Naive thymus-derived CD4-positive, alpha-beta T cell (primary cell): Measurements from ENCODE around the gene ZNF182. TPM values are rescaled to one million over a fixed set of nuclear protein-coding genes. Genes with fewer than 3 reads are reported as not detected.
"Not testable (repeated sequence)": the region's sequence is repeated elsewhere in the genome, so short reads cannot be mapped to it uniquely, and the experiment has no call there.

Source experiments
- ATAC-seq: fragments of 150-1000 bp; cut with Tn5 transposase; 2 replicates; pipeline ENCODE4 v1.10.0; 2021; ENCODE audit warnings: mild to moderate bottlenecking, moderate library complexity
- CTCF ChIA-PET: fragments of 350-600 bp; sonication (Branson Sonifier 250); formaldehyde crosslinking; loops from one replicate; lab custom pipeline; 2021; ENCODE audit warnings: antibody characterized with exemption; lab: Charles Lee
- POLR2A ChIA-PET: fragments of 350-600 bp; sonication (Branson Sonifier 250); formaldehyde crosslinking; loops from one replicate; lab custom pipeline; 2021; ENCODE audit warnings: antibody characterized with exemption, inconsistent platforms; lab: Charles Lee
- DNase-seq, 9 donors: peaks; one replicate each; pipeline versions ENCODE4 v3.0.0 to v3.0.0-alpha.2; 2020 to 2022; ENCODE audit warnings: mixed read lengths in 1 of 9
- H3K27ac ChIP-seq: one replicate; pipeline ENCODE4 v1.7.0; 2013; ENCODE audit warnings: mild to moderate bottlenecking, low read depth, low read length, moderate library complexity
- H3K27me3 ChIP-seq, 2 donors: one replicate each; pipeline ENCODE4 v1.7.0; 2013; ENCODE audit warnings: low read length in 2 of 2, mild to moderate bottlenecking in 2 of 2, moderate library complexity in 2 of 2; ENCODE audit not compliant: control insufficient read depth in 2 of 2, insufficient read depth in 2 of 2
- H3K36me3 ChIP-seq, 3 experiments: 1 replicate in 2 of 3; 2 replicates in 1 of 3; pipeline ENCODE4 v1.7.0; 2013; ENCODE audit warnings: low read length in 3 of 3, mild to moderate bottlenecking in 3 of 3, moderate library complexity in 1 of 3; ENCODE audit not compliant: insufficient read depth in 3 of 3, control insufficient read depth in 2 of 3
- H3K4me1 ChIP-seq, 2 donors: one replicate each; pipeline ENCODE4 v1.7.0; 2013; ENCODE audit warnings: low read length in 2 of 2, mild to moderate bottlenecking in 2 of 2, moderate library complexity in 1 of 2; ENCODE audit not compliant: control insufficient read depth in 2 of 2, insufficient read depth in 2 of 2
- H3K4me3 ChIP-seq: 2 replicates; pipeline ENCODE4 v1.7.0; 2013; ENCODE audit warnings: mild to moderate bottlenecking, low read length
- H3K9me3 ChIP-seq, 3 experiments: 1 replicate in 2 of 3; 2 replicates in 1 of 3; pipeline ENCODE4 v1.7.0; 2013; ENCODE audit warnings: low read length in 3 of 3; ENCODE audit not compliant: control insufficient read depth in 2 of 3
- H3K27ac Mint-ChIP-seq, 9 donors: one replicate each; pipeline ENCODE4 v1.8.0; 2020 to 2022; ENCODE audit warnings: mixed read lengths in 9 of 9, mild to moderate bottlenecking in 8 of 9, moderate library complexity in 5 of 9, inconsistent platforms in 2 of 9
- H3K27me3 Mint-ChIP-seq, 5 donors: one replicate each; pipeline ENCODE4 v1.8.0; 2021 to 2022; ENCODE audit warnings: mixed read lengths in 5 of 5, mild to moderate bottlenecking in 1 of 5
- H3K36me3 Mint-ChIP-seq, 5 donors: one replicate each; pipeline ENCODE4 v1.8.0; 2020 to 2022; ENCODE audit warnings: mixed read lengths in 5 of 5, mild to moderate bottlenecking in 3 of 5, inconsistent platforms in 1 of 5
- H3K4me1 Mint-ChIP-seq, 7 donors: one replicate each; pipeline ENCODE4 v1.8.0; 2020 to 2022; ENCODE audit warnings: mixed read lengths in 7 of 7, mild to moderate bottlenecking in 3 of 7, inconsistent platforms in 1 of 7
- H3K4me3 Mint-ChIP-seq, 10 donors: one replicate each; pipeline ENCODE4 v1.8.0; 2020 to 2022; ENCODE audit warnings: mild to moderate bottlenecking in 10 of 10, mixed read lengths in 10 of 10, moderate library complexity in 6 of 10, inconsistent platforms in 2 of 10
- H3K9me3 Mint-ChIP-seq, 11 donors: one replicate each; pipeline ENCODE4 v1.8.0; 2020 to 2022; ENCODE audit warnings: mixed read lengths in 11 of 11, mild to moderate bottlenecking in 4 of 11, inconsistent platforms in 1 of 11, moderate library complexity in 1 of 11
- intact Hi-C, 2 donors: fragments of 100-400 bp; cut with micrococcal nuclease; formaldehyde crosslinking; loops; one replicate each; pipeline ENCODE4 v1.15.1; 2023
- polyA plus RNA-seq, 2 donors: library from polyadenylated mRNA; unstranded; fragments of 300-500 nt; fragmentation: Illumina TruSeq; gene quantifications; one replicate each; pipeline ENCODE4 v1.2.3, GENCODE V29; 2021
- total RNA-seq, 6 experiments: library from RNA in 5 of 6; stranded (reverse) in 5 of 6; gene quantifications; 1 replicate in 5 of 6; 2 replicates in 1 of 6; pipeline ENCODE4 v1.2.3 and lab custom pipeline; 2021 to 2026

Gene ZNF182
- total and polyA plus RNA-seq, 7 experiments from 2014 or later = 4.6 to 16.7 (median 9.0) TPM

GRCh38 chrX:47936224-47936939 lies 67.4 kb downstream of the ZNF182 start:
- DNase-seq = peak in 4 of 9 donors; percentile 8 to 20 (median 12)
- Histone ChIP-seq H3K27me3 (no peaks in the 10 kb centered on the region), H3K4me3 (no peak overlapping the region), H3K36me3 (no peaks in the 10 kb centered on the region), H3K9me3 (no peaks in the 10 kb centered on the region), H3K27ac (peak overlapping the region; percentile 21), H3K4me1 (no peaks in the 10 kb centered on the region)
- no peaks in the 10 kb centered on the region for H3K27me3 Mint-ChIP-seq
- peak overlapping the region in 7 of 9 donors; percentile 17 to 89 (median 74) for H3K27ac Mint-ChIP-seq
- ChIA-PET CTCF (no interaction called here), POLR2A (no interaction called here)
- intact Hi-C loops = no loop called here
- peak overlapping the region; percentile 69 to 93 (median 85) for H3K4me3 Mint-ChIP-seq
- H3K36me3 Mint-ChIP-seq = no peaks in the 10 kb centered on the region
- H3K4me1 Mint-ChIP-seq = peaks cover 0 to 11% (median 8%) of the 10 kb centered on the region in 7 donors
- no peak for ATAC-seq
- H3K9me3 Mint-ChIP-seq = no peaks in the 10 kb centered on the region

- Histone ChIP-seq H3K27me3 (no peaks in the 10 kb centered on the region), H3K36me3 (no peaks in the 10 kb centered on the region), H3K4me1 (no peaks in the 10 kb centered on the region), H3K27ac (no peak overlapping the region), H3K4me3 (no peak overlapping the region), H3K9me3 (no peaks in the 10 kb centered on the region)
- Mint-ChIP-seq H3K36me3 (no peaks in the 10 kb centered on the region), H3K9me3 (no peaks in the 10 kb centered on the region), H3K4me1 (peaks cover 0 to 11% (median 8%) of the 10 kb centered on the region in 7 donors), H3K27ac (no peak overlapping the region), H3K27me3 (no peaks in the 10 kb centered on the region), H3K4me3 (no peak overlapping the region)
- intact Hi-C loops = no loop called here
- no peak for DNase-seq
- CTCF ChIA-PET = no interaction called here
- POLR2A ChIA-PET = no interaction called here
- ATAC-seq = no peak
Measured at GRCh38 chrX:47933946-47934345, 69.8 kb downstream of the ZNF182 start.

DNA sequence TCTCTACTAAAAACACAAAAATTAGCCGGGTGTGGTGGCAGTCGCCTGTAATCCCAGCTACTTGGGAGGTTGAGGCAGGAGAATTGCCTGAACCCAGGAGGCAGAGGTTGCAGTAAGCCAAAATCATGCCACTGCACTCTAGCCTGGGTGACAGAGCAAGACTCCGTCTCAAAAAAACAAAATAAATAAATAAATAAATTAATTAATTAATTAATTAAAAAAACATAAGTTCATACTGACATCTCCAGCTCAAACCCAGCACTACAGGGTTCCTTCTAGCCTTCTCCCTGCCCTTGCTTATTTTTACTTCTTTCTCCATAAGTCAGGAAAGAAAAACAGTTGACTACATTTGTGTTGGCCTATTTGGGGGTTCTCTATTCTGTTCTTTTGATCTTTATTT lies 71.8 kb downstream of the ZNF182 start:
- H3K27me3 ChIP-seq, H3K9me3 ChIP-seq, H3K4me3 Mint-ChIP-seq, H3K36me3 Mint-ChIP-seq, intact Hi-C loops, H3K27ac ChIP-seq, H3K4me1 Mint-ChIP-seq, H3K27ac Mint-ChIP-seq, CTCF ChIA-PET, H3K4me3 ChIP-seq, H3K27me3 Mint-ChIP-seq, POLR2A ChIA-PET, DNase-seq, ATAC-seq, H3K4me1 ChIP-seq, H3K36me3 ChIP-seq, H3K9me3 Mint-ChIP-seq: not testable (repeated sequence)

- no peak overlapping the region for H3K27ac Mint-ChIP-seq
- no peak overlapping the region for H3K4me3 Mint-ChIP-seq
- no peak overlapping the region for H3K4me3 ChIP-seq
- H3K27ac ChIP-seq = no peak overlapping the region
- peaks cover 0 to 3% (median 0%) of the 10 kb centered on the region in 11 donors for H3K9me3 Mint-ChIP-seq
- no peaks in the 10 kb centered on the region for H3K36me3 ChIP-seq
- intact Hi-C loops = no loop called here
- no peaks in the 10 kb centered on the region for H3K27me3 Mint-ChIP-seq
- DNase-seq (no peak), ATAC-seq (no peak)
- CTCF ChIA-PET = no interaction called here
- H3K9me3 ChIP-seq = no peaks in the 10 kb centered on the region
- POLR2A ChIA-PET = no interaction called here
- no peaks in the 10 kb centered on the region for H3K4me1 Mint-ChIP-seq
- H3K4me1 ChIP-seq = no peaks in the 10 kb centered on the region
- no peaks in the 10 kb centered on the region for H3K27me3 ChIP-seq
- no peaks in the 10 kb centered on the region for H3K36me3 Mint-ChIP-seq
Measured at GRCh38 chrX:47927212-47927611, 76.6 kb downstream of the ZNF182 start.

Other genes starting within 250 kb of the ZNF182 start
- gene ZNF81, start 167.1 kb downstream of the ZNF182 start, total RNA-seq = 10 to 100 TPM; 11.0 to 14.7 (median 11.7) TPM
- 1 to 10 TPM; 2.1 to 2.6 TPM for gene ZNF81, start 167.1 kb downstream of the ZNF182 start, polyA plus RNA-seq
- gene SPACA5, start 3.0 kb upstream of the ZNF182 start, total RNA-seq = under 1 TPM in 1 of 5 experiments, not detected in 4; 0.59 TPM
- under 1 TPM in 1 of 2 donors, not detected in 1; 0.60 TPM for gene SPACA5, start 3.0 kb upstream of the ZNF182 start, polyA plus RNA-seq
- 1 to 10 TPM in 4 of 5 experiments, under 1 TPM in 1; 0.53 to 5.1 (median 2.2) TPM for gene ZNF630, start 67.7 kb upstream of the ZNF182 start, total RNA-seq
- gene ZNF630, start 67.7 kb upstream of the ZNF182 start, polyA plus RNA-seq = 1 to 10 TPM in 1 of 2 donors, under 1 TPM in 1; 0.60 to 1.2 TPM
- not detected for gene SPACA5B, start 126.6 kb upstream of the ZNF182 start, total RNA-seq
- not detected for gene SPACA5B, start 126.6 kb upstream of the ZNF182 start, polyA plus RNA-seq
- gene SSX5, start 192.8 kb upstream of the ZNF182 start, total RNA-seq = not detected
- not detected for gene SSX5, start 192.8 kb upstream of the ZNF182 start, polyA plus RNA-seq